Measurements from ENCODE around the gene ZBTB49.
"Not testable (repeated sequence)": the region's sequence is repeated elsewhere in the genome, so short reads cannot be mapped to it uniquely, and the experiment has no call there.

Gene ZBTB49

GRCh38 chr4:4348585-4348984, 58.5 kb downstream of the ZBTB49 start:
- H3K9ac ChIP-seq (ENCODE audit: low read length); H3K36me3 ChIP-seq (ENCODE audit: control insufficient read depth, low read depth, low read length); H3K9me3 ChIP-seq (ENCODE audit: control insufficient read depth, low read depth, low read length); H3K4me1 ChIP-seq (ENCODE audit: control insufficient read depth, low read depth, low read length); H3K27ac ChIP-seq (ENCODE audit: low read length); H3K4me3 ChIP-seq (ENCODE audit: low read length); H3K27me3 ChIP-seq (ENCODE audit: control insufficient read depth, insufficient read depth, low read length): not testable (repeated sequence)

- Histone ChIP-seq H3K9ac (ENCODE audit: low read length) (no peak overlapping the region), H3K27ac (ENCODE audit: low read length) (no peak overlapping the region), H3K36me3 (ENCODE audit: control insufficient read depth, low read depth, low read length) (no peaks in the 10 kb centered on the region), H3K27me3 (ENCODE audit: control insufficient read depth, insufficient read depth, low read length) (no peaks in the 10 kb centered on the region), H3K9me3 (ENCODE audit: control insufficient read depth, low read depth, low read length) (no peaks in the 10 kb centered on the region), H3K4me1 (ENCODE audit: control insufficient read depth, low read depth, low read length) (no peaks in the 10 kb centered on the region), H3K4me3 (ENCODE audit: low read length) (no peak overlapping the region)
Measured at GRCh38 chr4:4349867-4350266, 59.8 kb downstream of the ZBTB49 start.

- Histone ChIP-seq H3K9ac (ENCODE audit: low read length) (no peak overlapping the region), H3K4me3 (ENCODE audit: low read length) (no peak overlapping the region), H3K27me3 (ENCODE audit: control insufficient read depth, insufficient read depth, low read length) (no peaks in the 10 kb centered on the region), H3K36me3 (ENCODE audit: control insufficient read depth, low read depth, low read length) (no peaks in the 10 kb centered on the region), H3K9me3 (ENCODE audit: control insufficient read depth, low read depth, low read length) (no peaks in the 10 kb centered on the region), H3K27ac (ENCODE audit: low read length) (no peak overlapping the region), H3K4me1 (ENCODE audit: control insufficient read depth, low read depth, low read length) (no peaks in the 10 kb centered on the region)
Measured at GRCh38 chr4:4350909-4351308, 60.9 kb downstream of the ZBTB49 start.

GRCh38 chr4:4355302-4355701, 65.3 kb downstream of the ZBTB49 start:
- Histone ChIP-seq H3K9me3 (ENCODE audit: control insufficient read depth, low read depth, low read length) (no peaks in the 10 kb centered on the region), H3K4me3 (ENCODE audit: low read length) (no peak overlapping the region), H3K9ac (ENCODE audit: low read length) (no peak overlapping the region), H3K36me3 (ENCODE audit: control insufficient read depth, low read depth, low read length) (no peaks in the 10 kb centered on the region), H3K27me3 (ENCODE audit: control insufficient read depth, insufficient read depth, low read length) (no peaks in the 10 kb centered on the region), H3K4me1 (ENCODE audit: control insufficient read depth, low read depth, low read length) (peaks cover 2% of the 10 kb centered on the region), H3K27ac (ENCODE audit: low read length) (no peak overlapping the region)

GRCh38 chr4:4356106-4357041, 66.3 kb downstream of the ZBTB49 start:
- no peaks in the 10 kb centered on the region for H3K36me3 ChIP-seq (ENCODE audit: control insufficient read depth, low read depth, low read length)
- no peak overlapping the region for H3K27ac ChIP-seq (ENCODE audit: low read length)
- peaks cover 2% of the 10 kb centered on the region for H3K4me1 ChIP-seq (ENCODE audit: control insufficient read depth, low read depth, low read length)
- no peak overlapping the region for H3K9ac ChIP-seq (ENCODE audit: low read length)
- no peaks in the 10 kb centered on the region for H3K9me3 ChIP-seq (ENCODE audit: control insufficient read depth, low read depth, low read length)
- H3K4me3 ChIP-seq (ENCODE audit: low read length) = no peak overlapping the region
- no peaks in the 10 kb centered on the region for H3K27me3 ChIP-seq (ENCODE audit: control insufficient read depth, insufficient read depth, low read length)

- H3K9me3 ChIP-seq (ENCODE audit: control insufficient read depth, low read depth, low read length) = no peaks in the 10 kb centered on the region
- H3K4me3 ChIP-seq (ENCODE audit: low read length) = no peak overlapping the region
- no peak overlapping the region for H3K27ac ChIP-seq (ENCODE audit: low read length)
- H3K4me1 ChIP-seq (ENCODE audit: control insufficient read depth, low read depth, low read length) = peaks cover 2% of the 10 kb centered on the region
- no peak overlapping the region for H3K9ac ChIP-seq (ENCODE audit: low read length)
- no peaks in the 10 kb centered on the region for H3K27me3 ChIP-seq (ENCODE audit: control insufficient read depth, insufficient read depth, low read length)
- H3K36me3 ChIP-seq (ENCODE audit: control insufficient read depth, low read depth, low read length) = no peaks in the 10 kb centered on the region
Measured at GRCh38 chr4:4358093-4358854, 68.2 kb downstream of the ZBTB49 start.

- no peak overlapping the region for H3K27ac ChIP-seq (ENCODE audit: low read length)
- H3K9me3 ChIP-seq (ENCODE audit: control insufficient read depth, low read depth, low read length) = no peaks in the 10 kb centered on the region
- H3K4me1 ChIP-seq (ENCODE audit: control insufficient read depth, low read depth, low read length) = peaks cover 2% of the 10 kb centered on the region
- no peaks in the 10 kb centered on the region for H3K36me3 ChIP-seq (ENCODE audit: control insufficient read depth, low read depth, low read length)
- H3K27me3 ChIP-seq (ENCODE audit: control insufficient read depth, insufficient read depth, low read length) = no peaks in the 10 kb centered on the region
- no peak overlapping the region for H3K9ac ChIP-seq (ENCODE audit: low read length)
- no peak overlapping the region for H3K4me3 ChIP-seq (ENCODE audit: low read length)
Measured at GRCh38 chr4:4361883-4362282, 71.8 kb downstream of the ZBTB49 start.

GRCh38 chr4:4362991-4363697, 73.1 kb downstream of the ZBTB49 start:
- no peaks in the 10 kb centered on the region for H3K36me3 ChIP-seq (ENCODE audit: control insufficient read depth, low read depth, low read length)
- no peaks in the 10 kb centered on the region for H3K9me3 ChIP-seq (ENCODE audit: control insufficient read depth, low read depth, low read length)
- no peak overlapping the region for H3K4me3 ChIP-seq (ENCODE audit: low read length)
- peaks cover 2% of the 10 kb centered on the region for H3K4me1 ChIP-seq (ENCODE audit: control insufficient read depth, low read depth, low read length)
- no peak overlapping the region for H3K27ac ChIP-seq (ENCODE audit: low read length)
- H3K27me3 ChIP-seq (ENCODE audit: control insufficient read depth, insufficient read depth, low read length) = no peaks in the 10 kb centered on the region
- no peak overlapping the region for H3K9ac ChIP-seq (ENCODE audit: low read length)

GRCh38 chr4:4364061-4364460, 74.0 kb downstream of the ZBTB49 start:
- no peaks in the 10 kb centered on the region for H3K27me3 ChIP-seq (ENCODE audit: control insufficient read depth, insufficient read depth, low read length)
- no peak overlapping the region for H3K9ac ChIP-seq (ENCODE audit: low read length)
- H3K27ac ChIP-seq (ENCODE audit: low read length) = no peak overlapping the region

GRCh38 chr4:4364486-4365208, 74.6 kb downstream of the ZBTB49 start:
- Histone ChIP-seq H3K27ac (ENCODE audit: low read length) (no peak overlapping the region), H3K9me3 (ENCODE audit: control insufficient read depth, low read depth, low read length) (no peaks in the 10 kb centered on the region), H3K9ac (ENCODE audit: low read length) (no peak overlapping the region), H3K4me3 (ENCODE audit: low read length) (no peak overlapping the region), H3K4me1 (ENCODE audit: control insufficient read depth, low read depth, low read length) (no peaks in the 10 kb centered on the region), H3K27me3 (ENCODE audit: control insufficient read depth, insufficient read depth, low read length) (no peaks in the 10 kb centered on the region), H3K36me3 (ENCODE audit: control insufficient read depth, low read depth, low read length) (no peaks in the 10 kb centered on the region)

More at GRCh38 chr4:4364061-4364460, 74.0 kb downstream of the ZBTB49 start:
- Histone ChIP-seq H3K4me3 (ENCODE audit: low read length) (no peak overlapping the region), H3K9me3 (ENCODE audit: control insufficient read depth, low read depth, low read length) (no peaks in the 10 kb centered on the region), H3K36me3 (ENCODE audit: control insufficient read depth, low read depth, low read length) (no peaks in the 10 kb centered on the region), H3K4me1 (ENCODE audit: control insufficient read depth, low read depth, low read length) (no peaks in the 10 kb centered on the region)
